NCI-H2081 treated with DMSO at 0.1 percent for 48 hours (cell line): ENCODE measurements around the gene COPS3.
"Not testable (repeated sequence)": the region's sequence is repeated elsewhere in the genome, so short reads cannot be mapped to it uniquely, and the experiment has no call there.

Experiments used
- DNase-seq: peaks from one replicate; lab custom pipeline; 2025; lab: John Stamatoyannopoulos, UW

Gene COPS3

GRCh38 chr17:17301659-17302058 lies 20.6 kb upstream of the COPS3 start:
- not testable (repeated sequence) for DNase-seq

GRCh38 chr17:17300624-17301568 lies 19.9 kb upstream of the COPS3 start:
- no peak for DNase-seq

GRCh38 chr17:17298108-17298507 lies 17.1 kb upstream of the COPS3 start:
- DNase-seq: no peak

- DNase-seq: no peak
Measured at GRCh38 chr17:17297217-17297616, 16.2 kb upstream of the COPS3 start.

- no peak for DNase-seq
Measured at GRCh38 chr17:17295141-17295540, 14.1 kb upstream of the COPS3 start.

GRCh38 chr17:17289701-17290100 lies 8.7 kb upstream of the COPS3 start:
- no peak for DNase-seq

GRCh38 chr17:17289086-17289485 lies 8.0 kb upstream of the COPS3 start:
- no peak for DNase-seq

GRCh38 chr17:17285951-17286350 lies 4.9 kb upstream of the COPS3 start:
- DNase-seq: no peak

GRCh38 chr17:17279316-17279715 lies 1.7 kb downstream of the COPS3 start:
- no peak for DNase-seq

GRCh38 chr17:17277431-17277830 lies 3.6 kb downstream of the COPS3 start:
- DNase-seq: not testable (repeated sequence)

GRCh38 chr17:17275971-17276370 lies 5.1 kb downstream of the COPS3 start:
- no peak for DNase-seq

GRCh38 chr17:17269926-17270773 lies 10.9 kb downstream of the COPS3 start:
- no peak for DNase-seq

GRCh38 chr17:17264430-17264829 lies 16.6 kb downstream of the COPS3 start:
- no peak for DNase-seq

- DNase-seq: no peak
Measured at GRCh38 chr17:17258998-17259397, 22.0 kb downstream of the COPS3 start.

- no peak for DNase-seq
Measured at GRCh38 chr17:17258011-17258410, 23.0 kb downstream of the COPS3 start.

GRCh38 chr17:17256316-17256715 lies 24.7 kb downstream of the COPS3 start:
- no peak for DNase-seq

GRCh38 chr17:17255689-17256088 lies 25.4 kb downstream of the COPS3 start:
- DNase-seq: not testable (repeated sequence)

GRCh38 chr17:17254036-17254435 lies 27.0 kb downstream of the COPS3 start:
- no peak for DNase-seq

GRCh38 chr17:17253406-17253805 lies 27.6 kb downstream of the COPS3 start:
- no peak for DNase-seq

GRCh38 chr17:17252149-17252661 lies 28.8 kb downstream of the COPS3 start:
- no peak for DNase-seq

GRCh38 chr17:17246879-17247278 lies 34.2 kb downstream of the COPS3 start:
- DNase-seq: no peak

GRCh38 chr17:17243163-17243562 lies 37.9 kb downstream of the COPS3 start:
- DNase-seq: no peak

GRCh38 chr17:17242246-17242645 lies 38.8 kb downstream of the COPS3 start:
- DNase-seq: no peak
